ENCODE measurements around the gene INTS6L.
A peak's percentile ranks its signal among the peaks of the same experiment; 100 is the strongest.

Gene INTS6L, protein sequence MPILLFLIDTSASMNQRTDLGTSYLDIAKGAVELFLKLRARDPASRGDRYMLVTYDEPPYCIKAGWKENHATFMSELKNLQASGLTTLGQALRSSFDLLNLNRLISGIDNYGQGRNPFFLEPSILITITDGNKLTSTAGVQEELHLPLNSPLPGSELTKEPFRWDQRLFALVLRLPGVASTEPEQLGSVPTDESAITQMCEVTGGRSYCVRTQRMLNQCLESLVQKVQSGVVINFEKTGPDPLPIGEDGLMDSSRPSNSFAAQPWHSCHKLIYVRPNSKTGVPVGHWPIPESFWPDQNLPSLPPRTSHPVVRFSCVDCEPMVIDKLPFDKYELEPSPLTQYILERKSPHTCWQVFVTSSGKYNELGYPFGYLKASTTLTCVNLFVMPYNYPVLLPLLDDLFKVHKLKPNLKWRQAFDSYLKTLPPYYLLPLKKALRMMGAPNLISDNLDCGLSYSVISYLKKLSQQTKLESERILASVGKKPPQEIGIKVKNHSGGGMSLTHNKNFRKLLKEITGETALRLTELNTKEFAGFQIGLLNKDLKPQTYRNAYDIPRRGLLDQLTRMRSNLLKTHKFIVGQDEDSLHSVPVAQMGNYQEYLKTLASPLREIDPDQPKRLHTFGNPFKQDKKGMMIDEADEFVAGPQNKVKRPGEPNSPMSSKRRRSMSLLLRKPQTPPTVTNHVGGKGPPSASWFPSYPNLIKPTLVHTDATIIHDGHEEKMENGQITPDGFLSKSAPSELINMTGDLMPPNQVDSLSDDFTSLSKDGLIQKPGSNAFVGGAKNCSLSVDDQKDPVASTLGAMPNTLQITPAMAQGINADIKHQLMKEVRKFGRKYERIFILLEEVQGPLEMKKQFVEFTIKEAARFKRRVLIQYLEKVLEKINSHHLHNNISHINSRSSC

DNA sequence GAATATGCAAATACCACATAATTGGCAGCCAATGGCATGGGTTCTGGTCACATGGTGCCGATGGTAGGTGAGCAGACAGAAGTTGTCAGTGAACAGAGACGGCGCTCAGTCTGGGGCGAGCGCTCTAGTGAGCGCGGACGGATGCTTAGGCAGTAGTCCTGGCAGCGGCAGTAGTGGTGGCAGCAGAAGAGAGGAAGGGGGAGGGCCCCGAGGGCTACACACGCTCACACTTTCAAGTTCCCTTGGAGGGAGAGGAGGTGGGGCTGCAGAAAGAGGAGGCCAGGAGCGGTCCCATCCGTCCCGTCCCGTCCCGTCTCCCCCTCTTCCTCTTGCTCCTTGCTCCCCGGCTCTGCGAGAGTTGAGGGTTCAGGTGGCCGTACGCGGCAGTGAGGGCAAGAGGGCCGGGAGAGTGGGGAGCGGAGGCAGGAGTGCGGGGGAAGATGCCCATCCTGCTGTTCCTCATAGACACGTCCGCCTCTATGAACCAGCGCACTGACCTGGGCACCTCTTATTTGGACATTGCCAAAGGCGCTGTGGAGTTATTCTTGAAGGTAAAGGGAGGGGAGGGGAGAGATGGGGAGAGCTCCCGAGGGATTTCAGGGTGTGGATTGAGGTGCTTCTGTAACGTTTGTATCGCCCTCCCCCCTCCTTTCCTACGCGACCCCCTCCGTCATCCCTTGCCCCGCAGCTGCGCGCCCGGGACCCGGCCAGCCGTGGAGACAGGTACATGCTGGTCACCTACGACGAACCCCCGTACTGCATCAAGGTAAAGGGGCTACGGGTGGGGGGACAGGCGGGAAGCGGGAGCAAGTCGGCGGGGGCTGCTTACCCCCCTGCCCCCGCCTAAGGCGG, at the start of gene INTS6L:
Gene INTS6L, plus strand, starts transcription at position 108 of the 852 bp plus-strand sequence. Its CDS starts 333 bp downstream, at position 441.
- no peak for TF ChIP-seq EZH2phosphoT487 (conservative IDR thresholded peaks at IDR 0.05; ENCODE audit: low read length)
- TF ChIP-seq, protein P1, sequence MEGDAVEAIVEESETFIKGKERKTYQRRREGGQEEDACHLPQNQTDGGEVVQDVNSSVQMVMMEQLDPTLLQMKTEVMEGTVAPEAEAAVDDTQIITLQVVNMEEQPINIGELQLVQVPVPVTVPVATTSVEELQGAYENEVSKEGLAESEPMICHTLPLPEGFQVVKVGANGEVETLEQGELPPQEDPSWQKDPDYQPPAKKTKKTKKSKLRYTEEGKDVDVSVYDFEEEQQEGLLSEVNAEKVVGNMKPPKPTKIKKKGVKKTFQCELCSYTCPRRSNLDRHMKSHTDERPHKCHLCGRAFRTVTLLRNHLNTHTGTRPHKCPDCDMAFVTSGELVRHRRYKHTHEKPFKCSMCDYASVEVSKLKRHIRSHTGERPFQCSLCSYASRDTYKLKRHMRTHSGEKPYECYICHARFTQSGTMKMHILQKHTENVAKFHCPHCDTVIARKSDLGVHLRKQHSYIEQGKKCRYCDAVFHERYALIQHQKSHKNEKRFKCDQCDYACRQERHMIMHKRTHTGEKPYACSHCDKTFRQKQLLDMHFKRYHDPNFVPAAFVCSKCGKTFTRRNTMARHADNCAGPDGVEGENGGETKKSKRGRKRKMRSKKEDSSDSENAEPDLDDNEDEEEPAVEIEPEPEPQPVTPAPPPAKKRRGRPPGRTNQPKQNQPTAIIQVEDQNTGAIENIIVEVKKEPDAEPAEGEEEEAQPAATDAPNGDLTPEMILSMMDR (IDR thresholded peaks at IDR 0.05; ENCODE audit: insufficient read depth, low read length, poor library complexity, severe bottlenecking), result no peak
- no peaks in the 10 kb centered on the region for H4K20me1 ChIP-seq (ENCODE audit: low read depth, low read length)
- no peaks in the 10 kb centered on the region for H3F3A ChIP-seq (ENCODE audit: insufficient read depth)
- H3K9ac ChIP-seq (ENCODE audit: low read length), result peak within 1 kb of the TSS; percentile 92
- H3K9me2 ChIP-seq (replicated peaks; ENCODE audit: insufficient read depth, low read length), result no peaks in the 10 kb centered on the region
- H3K4me3 ChIP-seq (ENCODE audit: insufficient read depth, low read length, poor library complexity, severe bottlenecking), result peak within 1 kb of the TSS; percentile 74
- peak within 1 kb of the TSS; percentile 86 for H3K27ac ChIP-seq (ENCODE audit: low read depth, low read length)
- H3K79me2 ChIP-seq (ENCODE audit: insufficient read depth, low read length), result peaks cover 15% of the 10 kb centered on the region
- H3K4me2 ChIP-seq (ENCODE audit: low read depth, low read length, poor library complexity, severe bottlenecking), result peak within 1 kb of the TSS; percentile 84
- H3K36me3 ChIP-seq (ENCODE audit: low read length), result no peaks in the 10 kb centered on the region; the same call in 1 of the 2 replicates
- peak within 1 kb of the TSS; percentile 94 for H2AFZ ChIP-seq (ENCODE audit: low read depth, low read length, severe bottlenecking)
- H3K9me3 ChIP-seq (ENCODE audit: insufficient read depth, low read length), result no peaks in the 10 kb centered on the region
- H3K27me3 ChIP-seq (ENCODE audit: low read length), result no peaks in the 10 kb centered on the region

DNA sequence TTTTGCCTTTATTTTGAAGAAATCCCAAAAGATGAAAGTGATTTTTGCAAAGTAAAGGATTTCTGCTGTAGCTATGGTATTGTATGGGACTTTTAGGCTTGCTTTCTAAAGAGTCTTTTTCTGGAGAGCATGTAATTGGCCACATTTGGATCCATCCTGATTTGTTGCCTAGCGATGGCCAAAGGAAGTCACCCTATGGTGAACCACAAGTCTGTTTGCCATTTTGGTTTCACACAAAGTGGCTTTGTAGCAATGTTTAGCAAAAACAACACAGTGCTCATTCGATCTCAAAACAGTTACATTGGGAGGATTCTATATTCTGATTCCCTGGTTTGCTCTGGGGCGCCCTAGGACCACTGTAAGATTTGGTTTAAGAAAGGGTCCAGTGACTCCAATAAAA, 44.1 kb upstream of the INTS6L start:
- no peaks in the 10 kb centered on the region for H3K9me3 ChIP-seq (ENCODE audit: insufficient read depth, low read length)
- no peaks in the 10 kb centered on the region for H3K36me3 ChIP-seq (ENCODE audit: low read length)
- no peak overlapping the region for H3K4me2 ChIP-seq (ENCODE audit: low read depth, low read length, poor library complexity, severe bottlenecking)
- H3K9ac ChIP-seq (ENCODE audit: low read length), result no peak overlapping the region
- no peak overlapping the region for H2AFZ ChIP-seq (ENCODE audit: low read depth, low read length, severe bottlenecking)
- H3K9me2 ChIP-seq (replicated peaks; ENCODE audit: insufficient read depth, low read length), result no peaks in the 10 kb centered on the region
- TF ChIP-seq, protein P1 (IDR thresholded peaks at IDR 0.05; ENCODE audit: insufficient read depth, low read length, poor library complexity, severe bottlenecking), result no peak
- TF ChIP-seq EZH2phosphoT487 (conservative IDR thresholded peaks at IDR 0.05; ENCODE audit: low read length), result no peak
- H3K4me3 ChIP-seq (ENCODE audit: insufficient read depth, low read length, poor library complexity, severe bottlenecking), result no peak overlapping the region
- H3K27ac ChIP-seq (ENCODE audit: low read depth, low read length), result no peak overlapping the region
- no peaks in the 10 kb centered on the region for H3K79me2 ChIP-seq (ENCODE audit: insufficient read depth, low read length)
- no peaks in the 10 kb centered on the region for H3F3A ChIP-seq (ENCODE audit: insufficient read depth)
- H3K27me3 ChIP-seq (ENCODE audit: low read length), result no peaks in the 10 kb centered on the region
- H4K20me1 ChIP-seq (ENCODE audit: low read depth, low read length), result no peaks in the 10 kb centered on the region

DNA sequence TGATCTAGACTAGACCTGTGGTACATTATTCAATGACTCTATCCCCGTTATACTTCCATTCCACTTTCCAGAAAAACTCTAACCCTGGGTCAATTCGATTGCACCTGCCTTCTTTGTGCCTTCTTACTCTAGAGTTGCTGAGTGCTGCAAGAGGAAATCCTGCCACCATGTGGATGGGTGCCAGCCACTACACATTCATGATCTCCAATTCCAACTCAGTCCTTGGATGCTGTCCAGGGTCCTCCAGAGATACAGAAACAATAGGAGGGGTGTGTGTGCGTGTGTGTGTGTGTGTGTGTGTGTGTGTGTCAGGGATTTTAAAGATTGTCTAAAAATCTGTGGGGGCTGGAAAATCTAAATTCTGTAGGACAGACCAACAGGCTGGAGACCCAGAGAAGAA, 42.9 kb upstream of the INTS6L start:
- H3K79me2 ChIP-seq (ENCODE audit: insufficient read depth, low read length), result no peaks in the 10 kb centered on the region

More for the DNA sequence above, 42.9 kb upstream of the INTS6L start:
- no peaks in the 10 kb centered on the region for H3K27me3 ChIP-seq (ENCODE audit: low read length)
- no peak overlapping the region for H3K4me3 ChIP-seq (ENCODE audit: insufficient read depth, low read length, poor library complexity, severe bottlenecking)
- H3K9me2 ChIP-seq (replicated peaks; ENCODE audit: insufficient read depth, low read length), result no peaks in the 10 kb centered on the region
- H3F3A ChIP-seq (ENCODE audit: insufficient read depth), result no peaks in the 10 kb centered on the region
- H3K27ac ChIP-seq (ENCODE audit: low read depth, low read length), result no peak overlapping the region
- no peak overlapping the region for H2AFZ ChIP-seq (ENCODE audit: low read depth, low read length, severe bottlenecking)
- no peaks in the 10 kb centered on the region for H3K36me3 ChIP-seq (ENCODE audit: low read length)
- no peaks in the 10 kb centered on the region for H4K20me1 ChIP-seq (ENCODE audit: low read depth, low read length)
- H3K4me2 ChIP-seq (ENCODE audit: low read depth, low read length, poor library complexity, severe bottlenecking), result no peak overlapping the region
- no peak overlapping the region for H3K9ac ChIP-seq (ENCODE audit: low read length)
- no peak for TF ChIP-seq EZH2phosphoT487 (conservative IDR thresholded peaks at IDR 0.05; ENCODE audit: low read length)
- TF ChIP-seq, protein P1 (IDR thresholded peaks at IDR 0.05; ENCODE audit: insufficient read depth, low read length, poor library complexity, severe bottlenecking), result peak; percentile 13
- no peaks in the 10 kb centered on the region for H3K9me3 ChIP-seq (ENCODE audit: insufficient read depth, low read length)
